Astrocyte (in vitro differentiated cells and primary cell): Measurements from ENCODE around the gene RGCC. TPM values are rescaled to one million over a fixed set of nuclear protein-coding genes. Genes with fewer than 3 reads are reported as not detected.
A peak's percentile ranks its signal among the peaks of the same experiment; 100 is the strongest.
"Not testable (repeated sequence)": the region's sequence is repeated elsewhere in the genome, so short reads cannot be mapped to it uniquely, and the experiment has no call there.

ENCODE experiments used
- DNase-seq: peaks from one replicate; pipeline ENCODE4 v3.0.0-alpha.2; 2010; ENCODE audit warnings: low read depth
- FAIRE-seq: peaks from 2 replicates; lab custom pipeline; 2011; peaks lifted over from hg19 to GRCh38; lab: Jason Lieb, UNC
- H2AFZ ChIP-seq: 2 replicates; pipeline ENCODE4 v1.6.0; 2012; ENCODE audit warnings: low read depth, low read length, inconsistent platforms
- H3K27ac ChIP-seq: 2 replicates; pipeline ENCODE4 v1.5.1; 2011; ENCODE audit warnings: low read depth, low read length, inconsistent platforms
- H3K27me3 ChIP-seq: 2 replicates; pipeline ENCODE4 v1.6.0; 2011; ENCODE audit warnings: low read length, inconsistent platforms; ENCODE audit not compliant: insufficient read depth
- H3K36me3 ChIP-seq: 2 replicates; pipeline ENCODE4 v1.5.1; 2011; ENCODE audit warnings: low read length, inconsistent platforms; ENCODE audit not compliant: insufficient read depth
- H3K4me1 ChIP-seq: 2 replicates; pipeline ENCODE4 v1.5.1; 2011; ENCODE audit warnings: low read length, inconsistent platforms; ENCODE audit not compliant: insufficient read depth
- H3K4me2 ChIP-seq: 2 replicates; pipeline ENCODE4 v1.6.0; 2012; ENCODE audit warnings: low read length, inconsistent platforms
- H3K4me3 ChIP-seq: 2 replicates; pipeline ENCODE4 v1.5.1; 2011; ENCODE audit warnings: low read depth, mild to moderate bottlenecking, low read length, inconsistent platforms; ENCODE audit not compliant: insufficient read depth
- H3K79me2 ChIP-seq: 2 replicates; pipeline ENCODE4 v1.6.0; 2012; ENCODE audit warnings: mild to moderate bottlenecking, low read length, inconsistent platforms; ENCODE audit not compliant: insufficient read depth
- H3K9ac ChIP-seq: 2 replicates; pipeline ENCODE4 v1.6.0; 2012; ENCODE audit warnings: mild to moderate bottlenecking, low read length, inconsistent platforms
- H3K9me3 ChIP-seq: 2 replicates; pipeline ENCODE4 v1.5.1; 2012; ENCODE audit warnings: low read depth, mild to moderate bottlenecking, low read length, inconsistent platforms; ENCODE audit not compliant: insufficient read depth
- H4K20me1 ChIP-seq: 2 replicates; pipeline ENCODE4 v1.6.0; 2012; ENCODE audit warnings: low read length, inconsistent platforms; ENCODE audit not compliant: insufficient read depth
- H3K27ac Mint-ChIP-seq: one replicate; pipeline ENCODE4 v1.8.0; 2021; ENCODE audit warnings: mild to moderate bottlenecking, mixed read lengths; ENCODE audit not compliant: unreplicated experiment
- H3K27me3 Mint-ChIP-seq: one replicate; pipeline ENCODE4 v1.8.0; 2021; ENCODE audit warnings: low read depth, mixed read lengths; ENCODE audit not compliant: unreplicated experiment
- H3K36me3 Mint-ChIP-seq: one replicate; pipeline ENCODE4 v1.8.0; 2021; ENCODE audit warnings: low read depth, mixed read lengths; ENCODE audit not compliant: unreplicated experiment
- H3K4me1 Mint-ChIP-seq: one replicate; pipeline ENCODE4 v1.8.0; 2021; ENCODE audit warnings: low read depth, mixed read lengths; ENCODE audit not compliant: unreplicated experiment
- H3K4me3 Mint-ChIP-seq: one replicate; pipeline ENCODE4 v1.8.0; 2021; ENCODE audit warnings: mild to moderate bottlenecking, moderate library complexity, mixed read lengths; ENCODE audit not compliant: unreplicated experiment
- H3K9me3 Mint-ChIP-seq: one replicate; pipeline ENCODE4 v1.8.0; 2021; ENCODE audit warnings: mild to moderate bottlenecking, mixed read lengths; ENCODE audit not compliant: unreplicated experiment
- CTCF ChIP-seq: IDR thresholded peaks from 2 replicates; pipeline ENCODE4 v1.5.1; 2011; ENCODE audit warnings: low read depth, mild to moderate bottlenecking, inconsistent platforms, low read length, moderate library complexity; ENCODE audit not compliant: insufficient read depth
- EZH2 ChIP-seq: IDR thresholded peaks from 2 replicates; pipeline ENCODE4 v1.6.1; 2012; ENCODE audit warnings: mild to moderate bottlenecking, low read length, inconsistent platforms; ENCODE audit not compliant: insufficient read depth
- total RNA-seq: library from RNA; stranded (reverse); gene quantifications from 2 replicates; pipeline ENCODE4 v1.2.1, GENCODE V29; 2021

RGCC gene
- total RNA-seq, 1 donor from 2014 or later: 1.2 TPM

- no peaks in the 10 kb centered on the region for H4K20me1 ChIP-seq
- Mint-ChIP-seq H3K27me3 (peaks cover 11% of the 10 kb centered on the region), H3K27ac (no peak overlapping the region), H3K4me3 (no peak overlapping the region), H3K36me3 (no peaks in the 10 kb centered on the region), H3K4me1 (no peaks in the 10 kb centered on the region), H3K9me3 (peaks cover 4% of the 10 kb centered on the region)
- H2AFZ ChIP-seq: no peak overlapping the region
- H3K27me3 ChIP-seq: no peaks in the 10 kb centered on the region
- H3K27ac ChIP-seq: no peak overlapping the region
- peak overlapping the region; percentile 80 for H3K4me2 ChIP-seq
- TF ChIP-seq CTCF (no peak), EZH2 (no peak)
- no peaks in the 10 kb centered on the region for H3K9me3 ChIP-seq
- H3K79me2 ChIP-seq: no peaks in the 10 kb centered on the region
- no peaks in the 10 kb centered on the region for H3K36me3 ChIP-seq
- H3K4me1 ChIP-seq: no peaks in the 10 kb centered on the region
- no peak for DNase-seq
- peak overlapping the region; percentile 33 for H3K4me3 ChIP-seq
- no peak for FAIRE-seq
- H3K9ac ChIP-seq: peak overlapping the region; percentile 52
Observed at GRCh38 chr13:41427666-41428065, 29.7 kb upstream of the RGCC start.

GRCh38 chr13:41428155-41428554 is 29.2 kb upstream of the RGCC start:
- Histone ChIP-seq H3K4me2 (peak overlapping the region; percentile 80), H3K4me1 (no peaks in the 10 kb centered on the region), H3K4me3 (peak overlapping the region; percentile 33), H2AFZ (peak overlapping the region; percentile 69), H3K27ac (no peak overlapping the region), H3K9ac (peak overlapping the region; percentile 52), H3K79me2 (no peaks in the 10 kb centered on the region), H3K27me3 (no peaks in the 10 kb centered on the region), H4K20me1 (no peaks in the 10 kb centered on the region), H3K36me3 (no peaks in the 10 kb centered on the region), H3K9me3 (no peaks in the 10 kb centered on the region)
- H3K4me3 Mint-ChIP-seq: no peak overlapping the region
- peaks cover 4% of the 10 kb centered on the region for H3K9me3 Mint-ChIP-seq
- FAIRE-seq (no peak), DNase-seq (no peak)
- no peaks in the 10 kb centered on the region for H3K36me3 Mint-ChIP-seq
- H3K4me1 Mint-ChIP-seq: no peaks in the 10 kb centered on the region
- no peak overlapping the region for H3K27ac Mint-ChIP-seq
- TF ChIP-seq CTCF (peak; percentile 3), EZH2 (no peak)
- peaks cover 11% of the 10 kb centered on the region for H3K27me3 Mint-ChIP-seq

- H3K4me2 ChIP-seq, H3K27me3 ChIP-seq, H3K27ac ChIP-seq, H3K4me1 Mint-ChIP-seq, H3K4me3 Mint-ChIP-seq, H4K20me1 ChIP-seq, H3K36me3 Mint-ChIP-seq, H3K9me3 Mint-ChIP-seq, H3K9me3 ChIP-seq, H3K27ac Mint-ChIP-seq, H3K4me1 ChIP-seq, H3K4me3 ChIP-seq, FAIRE-seq, H2AFZ ChIP-seq, H3K79me2 ChIP-seq, H3K36me3 ChIP-seq, H3K9ac ChIP-seq, H3K27me3 Mint-ChIP-seq: not testable (repeated sequence)
- DNase-seq: peak; percentile 64
Observed at GRCh38 chr13:41434030-41434429, 23.3 kb upstream of the RGCC start.
